ENCODE data around the gene MTMR8.

DNA sequence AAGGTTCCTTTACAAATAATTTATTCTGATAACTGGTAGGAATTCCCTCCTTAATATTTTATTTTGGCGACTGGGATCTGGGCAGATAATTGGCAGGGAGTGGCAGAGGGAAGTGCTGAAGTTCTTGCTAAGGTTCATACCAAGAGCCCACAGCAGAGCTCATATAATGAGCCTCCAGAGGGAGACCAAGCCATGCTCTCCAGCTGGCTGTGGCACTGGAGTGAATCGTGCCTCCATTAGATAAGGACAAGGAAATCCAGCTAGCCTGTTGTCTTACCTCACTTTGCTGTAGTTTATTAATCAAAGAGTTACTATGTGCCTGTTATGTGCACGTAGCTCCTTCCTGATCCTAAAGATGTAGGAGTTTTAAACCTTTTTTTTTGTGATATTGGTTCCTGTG lies 166.1 kb downstream of the MTMR8 start:
- TF ChIP-seq, protein P1, sequence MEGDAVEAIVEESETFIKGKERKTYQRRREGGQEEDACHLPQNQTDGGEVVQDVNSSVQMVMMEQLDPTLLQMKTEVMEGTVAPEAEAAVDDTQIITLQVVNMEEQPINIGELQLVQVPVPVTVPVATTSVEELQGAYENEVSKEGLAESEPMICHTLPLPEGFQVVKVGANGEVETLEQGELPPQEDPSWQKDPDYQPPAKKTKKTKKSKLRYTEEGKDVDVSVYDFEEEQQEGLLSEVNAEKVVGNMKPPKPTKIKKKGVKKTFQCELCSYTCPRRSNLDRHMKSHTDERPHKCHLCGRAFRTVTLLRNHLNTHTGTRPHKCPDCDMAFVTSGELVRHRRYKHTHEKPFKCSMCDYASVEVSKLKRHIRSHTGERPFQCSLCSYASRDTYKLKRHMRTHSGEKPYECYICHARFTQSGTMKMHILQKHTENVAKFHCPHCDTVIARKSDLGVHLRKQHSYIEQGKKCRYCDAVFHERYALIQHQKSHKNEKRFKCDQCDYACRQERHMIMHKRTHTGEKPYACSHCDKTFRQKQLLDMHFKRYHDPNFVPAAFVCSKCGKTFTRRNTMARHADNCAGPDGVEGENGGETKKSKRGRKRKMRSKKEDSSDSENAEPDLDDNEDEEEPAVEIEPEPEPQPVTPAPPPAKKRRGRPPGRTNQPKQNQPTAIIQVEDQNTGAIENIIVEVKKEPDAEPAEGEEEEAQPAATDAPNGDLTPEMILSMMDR (IDR thresholded peaks at IDR 0.05 in 8 of 11, conservative IDR thresholded peaks at IDR 0.05 in 3 of 11): no peak
- TF ChIP-seq POLR2AphosphoS5 (IDR thresholded peaks at IDR 0.05): no peak

Measured in spleen (tissue), 7 donors.